GM19099 (cell line): ENCODE results near the gene EIF4E2.

Experiments used
- POLR2A ChIP-seq: IDR thresholded peaks from 3 replicates; pipeline ENCODE4 v1.6.1; 2011; ENCODE audit warnings: low read depth; ENCODE audit not compliant: insufficient read length; ENCODE audit errors: extremely low read depth

The EIF4E2 gene

GRCh38 chr2:232568161-232568560, 17.7 kb downstream of the EIF4E2 start:
- no peak for TF ChIP-seq POLR2A

GRCh38 chr2:232569541-232569940, 19.1 kb downstream of the EIF4E2 start:
- no peak for TF ChIP-seq POLR2A

GRCh38 chr2:232571026-232571474, 20.6 kb downstream of the EIF4E2 start:
- TF ChIP-seq POLR2A, result no peak

GRCh38 chr2:232573042-232573441, 22.6 kb downstream of the EIF4E2 start:
- no peak for TF ChIP-seq POLR2A

- no peak for TF ChIP-seq POLR2A
These were observed 23.4 kb downstream of the EIF4E2 start for GRCh38 chr2:232573771-232574435.

- TF ChIP-seq POLR2A, result no peak
These were observed 24.4 kb downstream of the EIF4E2 start for GRCh38 chr2:232574674-232575403.

- TF ChIP-seq POLR2A, result no peak
These were observed 24.9 kb downstream of the EIF4E2 start for GRCh38 chr2:232575404-232575746.

- no peak for TF ChIP-seq POLR2A
These were observed 26.5 kb downstream of the EIF4E2 start for GRCh38 chr2:232576995-232577394.

- no peak for TF ChIP-seq POLR2A
These were observed 27.4 kb downstream of the EIF4E2 start for GRCh38 chr2:232577841-232578240.

GRCh38 chr2:232578626-232579025, 28.1 kb downstream of the EIF4E2 start:
- no peak for TF ChIP-seq POLR2A

GRCh38 chr2:232580648-232580981, 30.1 kb downstream of the EIF4E2 start:
- TF ChIP-seq POLR2A, result no peak

- TF ChIP-seq POLR2A, result no peak
These were observed 31.2 kb downstream of the EIF4E2 start for GRCh38 chr2:232581725-232582124.

- TF ChIP-seq POLR2A, result no peak
These were observed 33.7 kb downstream of the EIF4E2 start for GRCh38 chr2:232584238-232584637.

GRCh38 chr2:232586943-232587505, 36.5 kb downstream of the EIF4E2 start:
- no peak for TF ChIP-seq POLR2A

- no peak for TF ChIP-seq POLR2A
These were observed 37.0 kb downstream of the EIF4E2 start for GRCh38 chr2:232587512-232587911.

- TF ChIP-seq POLR2A, result no peak
These were observed 37.5 kb downstream of the EIF4E2 start for GRCh38 chr2:232588031-232588430.
